H1 (cell line): ENCODE data around the gene SCRN3. TPM values are rescaled to one million over a fixed set of nuclear protein-coding genes. Genes with fewer than 3 reads are reported as not detected.

ENCODE experiments used
- BRCA1 ChIP-seq: IDR thresholded peaks from 2 replicates; pipeline ENCODE4 v1.6.1; 2012; ENCODE audit warnings: low read depth, low read length, improper control_type of control experiment
- CHD1 ChIP-seq: IDR thresholded peaks from 2 replicates; pipeline ENCODE4 v1.6.1; 2012; ENCODE audit warnings: low read depth, low read length, improper control_type of control experiment
- CHD7 ChIP-seq: fragments of 300-600 bp; sonication (generic); IDR thresholded peaks from 2 replicates; pipeline ENCODE4 v1.7.1; 2012; ENCODE audit warnings: low read length, moderate library complexity, mild to moderate bottlenecking, inconsistent platforms; ENCODE audit not compliant: insufficient replicate concordance
- CREB1 ChIP-seq: IDR thresholded peaks from 2 replicates; pipeline ENCODE4 v1.6.1; 2012; ENCODE audit warnings: inconsistent platforms
- EGR1 ChIP-seq: IDR thresholded peaks from 2 replicates; pipeline ENCODE4 v1.6.1; 2011; ENCODE audit warnings: low read depth, low read length, borderline replicate concordance
- EP300 ChIP-seq, 2 experiments: IDR thresholded peaks; 1 replicate in 1 of 2; 2 replicates in 1 of 2; pipeline ENCODE4 v1.6.1; 2011 to 2012; ENCODE audit warnings: low read depth in 2 of 2, low read length in 2 of 2, mild to moderate bottlenecking in 2 of 2, borderline replicate concordance in 1 of 2, inconsistent platforms in 1 of 2, moderate library complexity in 1 of 2
- HDAC2 ChIP-seq, 2 experiments: fragments of 300-600 bp in 1 of 2; sonication (generic) in 1 of 2; IDR thresholded peaks; 2 replicates each; pipeline ENCODE4 v1.6.1; 2011 to 2012; ENCODE audit warnings: low read depth in 2 of 2, low read length in 2 of 2, mild to moderate bottlenecking in 2 of 2, moderate library complexity in 2 of 2, borderline replicate concordance in 1 of 2, inconsistent platforms in 1 of 2
- KDM4A ChIP-seq: IDR thresholded peaks from one replicate; pipeline ENCODE4 v1.7.1; 2012; ENCODE audit warnings: low read depth, mild to moderate bottlenecking, moderate library complexity, low read length, inconsistent platforms; ENCODE audit not compliant: severe bottlenecking
- MAX ChIP-seq: IDR thresholded peaks from 2 replicates; pipeline ENCODE4 v1.6.1; 2012; ENCODE audit warnings: inconsistent platforms
- POLR2A ChIP-seq, 2 experiments: IDR thresholded peaks; 1 replicate in 1 of 2; 2 replicates in 1 of 2; pipeline ENCODE4 v1.6.1; 2011; ENCODE audit warnings: low read depth in 2 of 2, low read length in 2 of 2, mild to moderate bottlenecking in 2 of 2; ENCODE audit errors: control extremely low read depth in 1 of 2
- TAF1 ChIP-seq: IDR thresholded peaks from 2 replicates; pipeline ENCODE4 v1.6.1; 2011; ENCODE audit warnings: mild to moderate bottlenecking, low read depth, low read length
- polyA plus RNA-seq, 7 experiments: library from polyadenylated mRNA; depleted of rRNA in 3 of 7; stranded (reverse) in 5 of 7; unstranded in 2 of 7; fragments of >200 nt in 5 of 7; fragments of 200-250 nt in 2 of 7; gene quantifications; 1 replicate in 5 of 7; 2 replicates in 1 of 7; 4 replicates in 1 of 7; pipeline versions ENCODE4 v1.2.1 to v1.2.3, GENCODE V29; 2011 to 2013; ENCODE audit warnings: missing spikeins in 2 of 7, mixed read lengths in 2 of 7
- total RNA-seq: library from RNA; stranded (reverse); fragmentation: NEBNext Ultra II Directional; extraction: Animal tissue kit (Norgen Biotek cat#: 25700); gene quantifications from 2 replicates; pipeline ENCODE4 v1.2.1, GENCODE V29; 2021

Gene SCRN3
- total and polyA plus RNA-seq, 2 of the 8 experiments (the other 6 are each of a cell fraction or from before 2014, with no cell fraction given), result 7.4 to 7.8 TPM

- TF ChIP-seq CHD7 (no peak), CHD1 (no peak), POLR2A (IDR thresholded peaks at IDR 0.05; ENCODE audit: control extremely low read depth in 1 of 2, low read depth in 2 of 2, low read length in 2 of 2) (no peak), MAX (no peak), TAF1 (no peak), CREB1 (no peak), KDM4A (no peak), EGR1 (no peak), BRCA1 (no peak), HDAC2 (IDR thresholded peaks at IDR 0.05; ENCODE audit: borderline replicate concordance in 1 of 2, low read depth in 2 of 2, low read length in 2 of 2) (no peak), EP300 (IDR thresholded peaks at IDR 0.05; ENCODE audit: borderline replicate concordance in 1 of 2, low read depth in 2 of 2, low read length in 2 of 2) (no peak)
Measured at GRCh38 chr2:174385201-174385600, 10.3 kb upstream of the SCRN3 start (continued).
